Measurements from ENCODE around the gene FDCSP.
"Not testable (repeated sequence)": the region's sequence is repeated elsewhere in the genome, so short reads cannot be mapped to it uniquely, and the experiment has no call there.

Gene FDCSP

DNA sequence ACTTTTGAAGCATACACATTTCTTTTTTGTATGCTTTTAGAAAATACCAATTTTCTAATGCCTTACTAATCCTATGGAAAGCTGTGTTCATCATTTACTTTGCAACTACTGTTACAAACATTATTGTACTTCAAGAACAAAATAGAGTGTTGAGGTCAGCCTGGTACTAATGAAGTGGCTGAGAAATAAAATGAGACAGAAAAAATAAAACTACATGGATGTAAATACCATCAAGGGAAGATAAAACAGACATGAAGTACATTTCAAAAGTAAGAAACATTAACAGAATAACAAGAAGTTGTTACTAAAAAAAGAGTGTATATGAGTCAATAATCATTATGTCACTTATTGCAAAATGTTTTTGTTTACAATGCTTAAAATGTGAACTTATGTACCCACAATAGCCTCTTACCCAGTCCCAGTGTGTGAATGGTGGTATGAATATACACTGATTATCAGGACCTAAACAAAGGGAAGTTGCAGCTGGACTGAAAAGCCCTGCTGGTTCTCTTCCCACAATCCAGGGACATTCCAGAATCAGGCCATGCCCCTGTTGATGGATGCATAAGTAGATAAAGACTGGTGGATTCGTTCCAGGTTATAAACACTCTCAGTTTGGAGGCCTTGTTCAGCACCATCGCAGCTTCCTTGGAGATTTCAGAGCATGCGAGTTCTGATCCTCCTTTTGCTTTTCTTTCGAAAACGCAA, 14.1 kb downstream of the FDCSP start:
- no peak for DNase-seq

DNA sequence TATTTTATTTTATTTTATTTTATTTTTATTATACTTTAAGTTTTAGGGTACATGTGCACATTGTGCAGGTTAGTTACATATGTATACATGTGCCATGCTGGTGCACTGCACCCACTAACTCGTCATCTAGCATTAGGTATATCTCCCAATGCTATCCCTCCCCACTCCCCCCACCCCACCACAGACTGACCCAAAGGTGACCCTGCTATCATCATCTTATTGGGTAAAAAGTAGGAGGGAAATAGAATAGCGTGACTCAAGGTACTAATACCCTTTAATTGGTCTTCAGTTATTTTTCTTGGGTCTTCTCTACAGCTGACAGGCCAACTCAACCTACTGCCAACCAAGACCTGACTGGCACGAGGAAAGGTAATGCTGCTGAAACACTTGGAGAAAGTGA, 16.4 kb downstream of the FDCSP start, which contains the start of gene CSN3:
Gene CSN3 (plus strand): TSS at position 301 of the 400 bp plus-strand sequence. CDS start 2,223 bp downstream, outside the sequence.
- DNase-seq: not testable (repeated sequence)

DNA sequence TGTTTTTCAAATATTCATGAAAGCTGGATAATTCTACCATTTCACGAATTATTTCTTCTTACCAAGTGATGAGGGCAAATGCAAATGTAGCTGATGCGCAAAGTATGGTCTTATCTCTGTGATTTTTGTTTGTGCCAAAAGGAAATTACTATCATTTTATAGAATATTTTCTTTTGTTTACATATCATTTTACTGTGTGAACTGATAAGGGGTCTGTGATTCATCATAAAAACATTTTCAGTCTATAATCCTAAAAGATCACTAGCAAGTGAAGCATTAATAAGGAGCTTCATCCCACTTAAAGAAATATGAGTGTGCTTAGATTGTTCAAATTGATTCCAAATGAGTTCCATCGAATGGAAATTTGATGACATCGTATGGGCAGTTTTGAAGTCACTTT, 17.2 kb downstream of the FDCSP start:
- DNase-seq: no peak

DNA sequence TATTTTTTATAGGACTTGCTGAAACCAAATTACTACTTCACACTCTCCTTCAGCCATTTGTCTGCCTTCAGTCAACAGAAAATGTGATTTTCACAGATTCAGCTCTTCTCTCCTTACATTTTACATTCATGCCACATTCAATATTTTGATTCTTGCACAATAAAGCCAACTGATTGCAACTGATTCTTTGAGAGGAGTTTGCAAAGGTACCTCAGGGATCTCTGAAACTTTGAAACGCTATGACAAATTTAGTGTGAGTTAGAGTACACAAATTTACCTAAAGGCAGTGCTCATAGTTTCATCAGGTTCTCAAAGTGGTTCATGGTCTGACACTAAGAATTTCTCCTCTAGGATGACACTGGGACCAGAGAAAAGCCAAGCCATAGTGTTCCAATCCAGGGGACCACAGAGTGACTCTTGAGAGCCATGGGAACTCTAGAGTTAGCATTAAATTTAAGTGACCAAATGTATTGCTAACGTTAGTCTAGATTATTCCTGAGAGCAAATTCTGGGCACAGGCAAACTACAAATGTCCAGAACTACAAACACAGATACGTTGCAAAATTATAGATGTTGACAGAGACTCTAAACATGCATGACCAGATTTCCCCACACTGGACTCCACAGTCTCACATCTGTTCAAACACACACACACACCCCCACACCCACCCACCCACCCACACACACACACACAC, 25.5 kb downstream of the FDCSP start:
- DNase-seq: no peak

DNA sequence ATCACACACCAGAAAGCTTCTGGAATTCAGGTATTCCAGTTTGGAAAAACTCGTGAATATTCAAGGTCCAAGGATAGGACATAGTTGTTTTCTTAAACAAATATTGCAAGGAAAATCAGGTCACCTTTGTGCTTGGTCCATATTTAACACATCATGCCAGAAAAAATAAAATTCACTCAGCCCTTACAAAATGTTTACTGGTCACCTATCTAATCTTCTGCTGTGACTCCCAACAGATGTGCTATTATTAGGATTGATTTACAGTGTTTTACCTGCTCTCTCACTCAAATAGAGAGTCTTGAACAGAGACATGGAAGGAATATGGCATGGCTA, 26.0 kb downstream of the FDCSP start:
- no peak for DNase-seq

DNA sequence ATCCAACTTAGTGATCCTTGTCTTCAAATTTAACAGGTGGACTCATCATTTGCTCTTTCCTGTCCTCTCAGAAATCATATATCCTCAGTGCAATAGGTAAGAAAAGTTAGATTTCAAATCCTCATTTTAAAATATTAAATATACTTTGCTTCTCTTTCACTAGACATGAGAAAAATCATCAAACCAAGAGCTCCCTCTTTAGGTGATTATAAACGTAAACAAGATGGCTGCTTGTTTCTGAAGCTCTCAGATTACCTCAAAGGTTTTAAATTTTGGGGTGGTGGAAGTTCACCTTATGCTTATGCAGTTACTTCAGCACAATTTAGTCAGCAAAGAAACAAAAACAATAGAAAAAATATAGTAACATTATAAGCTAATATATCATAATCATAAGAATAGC, 43.8 kb downstream of the FDCSP start:
- DNase-seq: no peak

DNA sequence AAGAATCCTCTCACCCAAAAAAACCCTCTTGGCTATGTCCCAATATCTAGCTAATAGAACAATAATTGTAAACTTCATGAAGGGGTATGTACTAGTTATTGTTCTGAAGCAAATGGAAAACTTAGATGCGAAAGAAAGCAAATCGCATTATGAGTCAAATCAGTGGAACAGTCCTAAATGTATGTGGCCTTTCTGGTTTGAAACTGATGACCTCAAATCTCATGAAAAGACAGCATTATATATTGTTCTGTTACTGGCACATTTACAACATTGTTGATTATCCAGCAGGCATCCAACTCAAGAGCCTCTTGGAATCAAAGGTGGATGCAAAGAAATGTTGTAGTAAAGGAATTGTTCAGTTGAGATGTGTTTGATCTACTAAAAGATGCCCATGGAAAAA, 51.2 kb downstream of the FDCSP start:
- no peak for DNase-seq

DNA sequence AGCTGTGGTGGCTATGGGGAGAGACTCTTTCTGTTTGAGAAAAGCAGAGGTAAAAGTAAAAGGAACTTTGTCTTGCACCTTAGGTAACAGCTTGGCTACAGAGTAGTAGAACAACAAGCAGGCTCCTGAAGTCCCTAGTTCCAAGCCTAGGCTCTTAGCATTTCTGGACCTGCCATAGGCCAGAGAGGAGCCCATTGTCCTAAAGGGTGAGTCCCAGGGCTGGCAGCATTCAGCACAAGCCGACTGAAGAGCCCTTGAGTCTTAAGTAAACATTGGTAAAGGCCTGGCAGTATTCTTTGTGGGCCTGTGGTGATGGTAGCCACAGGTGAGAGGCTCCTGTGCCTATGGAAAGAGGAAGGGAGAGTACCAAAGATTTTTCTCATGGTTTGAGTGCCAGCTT, 54.6 kb downstream of the FDCSP start:
- DNase-seq: no peak
